GM21515 (cell line): ENCODE measurements around the gene TXN2.
"Not testable (repeated sequence)": the region's sequence is repeated elsewhere in the genome, so short reads cannot be mapped to it uniquely, and the experiment has no call there.

Experiments used
- ATAC-seq: cut with Tn5 transposase; IDR thresholded peaks from one replicate; pipeline ENCODE4 v1.9.1; 2021; ENCODE audit not compliant: unreplicated experiment

Gene TXN2

GRCh38 chr22:36481393-36482168 lies at the start of gene TXN2:
Gene TXN2 (minus strand): TSS chr22:36481640. CDS start chr22:36480837, 803 bp downstream.
- ATAC-seq = peak; percentile 74

- peak; percentile 90 for ATAC-seq
Measured at GRCh38 chr22:36528795-36529751, 47.6 kb upstream of the TXN2 start, which contains the start of gene EIF3D. Gene EIF3D (minus strand): TSS chr22:36529166. CDS start chr22:36526121, 3,045 bp downstream.

GRCh38 chr22:36528341-36528740 lies 46.9 kb upstream of the TXN2 start:
- no peak for ATAC-seq

DNA sequence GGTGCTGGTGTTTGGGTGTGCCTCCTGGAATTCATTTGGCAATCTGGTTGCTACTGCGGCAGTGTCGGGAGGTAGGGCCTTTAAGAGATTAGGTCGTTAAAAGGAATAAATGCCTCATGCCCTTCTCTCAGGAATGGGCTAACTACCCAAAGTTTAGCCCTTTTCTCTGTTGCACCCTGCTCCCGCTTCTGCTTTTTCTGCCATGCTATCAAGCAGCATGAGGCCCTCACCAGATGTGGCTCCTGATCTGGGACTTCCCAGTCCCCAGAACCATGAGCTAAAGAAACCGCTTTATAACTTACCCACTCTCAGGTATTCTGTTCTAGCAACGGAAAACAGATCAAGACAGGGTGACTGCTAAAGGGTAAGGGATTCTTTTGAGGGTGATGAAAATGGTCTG lies 41.2 kb upstream of the TXN2 start:
- ATAC-seq = no peak

- ATAC-seq = no peak
Measured at GRCh38 chr22:36520423-36520822, 39.0 kb upstream of the TXN2 start.

DNA sequence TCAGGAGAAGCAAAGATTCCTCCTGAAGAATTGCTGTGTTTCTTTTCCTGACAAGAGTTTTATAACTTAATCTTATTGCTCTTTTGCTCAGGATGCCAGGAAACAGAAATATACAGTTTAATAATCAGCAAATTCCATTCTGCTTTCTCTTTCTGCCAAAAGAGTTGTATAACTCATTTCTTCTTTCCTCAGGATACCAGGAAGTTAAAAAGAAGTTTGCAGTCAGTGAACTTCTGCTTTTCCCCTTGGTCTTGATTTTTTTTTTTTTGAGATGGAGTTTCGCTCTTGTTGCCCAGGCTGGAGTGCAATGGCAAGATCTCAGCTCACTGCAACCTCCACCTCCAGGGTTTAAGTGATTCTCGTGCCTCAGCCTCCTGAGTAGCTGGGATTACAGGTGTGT lies 38.5 kb upstream of the TXN2 start:
- not testable (repeated sequence) for ATAC-seq

GRCh38 chr22:36514766-36515165 lies 33.3 kb upstream of the TXN2 start:
- no peak for ATAC-seq

- ATAC-seq = no peak
Measured at GRCh38 chr22:36512991-36513390, 31.6 kb upstream of the TXN2 start.

DNA sequence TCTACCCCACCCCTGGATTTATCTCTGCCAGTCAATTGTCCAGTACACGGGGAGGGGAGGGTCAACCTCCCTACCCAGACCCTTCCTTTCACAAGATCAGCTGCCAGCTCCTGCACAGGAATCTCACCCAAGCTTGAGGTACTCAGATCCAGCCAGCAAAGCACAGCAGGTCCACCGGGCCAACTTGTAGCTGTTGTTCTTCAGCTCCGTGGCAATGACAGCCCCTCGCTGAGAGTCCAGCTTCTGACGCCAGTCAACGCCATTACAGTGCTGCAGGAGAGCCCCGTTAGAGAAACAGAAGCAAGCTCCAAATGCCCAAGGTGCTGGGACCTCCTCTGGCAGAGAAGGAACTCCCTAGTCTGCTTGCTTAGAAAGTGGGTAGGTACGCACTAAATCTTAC lies 30.9 kb upstream of the TXN2 start:
- ATAC-seq = no peak

GRCh38 chr22:36510966-36511881 lies 29.8 kb upstream of the TXN2 start:
- no peak for ATAC-seq

- no peak for ATAC-seq
Measured at GRCh38 chr22:36510384-36510783, 28.9 kb upstream of the TXN2 start.

- ATAC-seq = no peak
Measured at GRCh38 chr22:36507518-36508010, 26.1 kb upstream of the TXN2 start.

GRCh38 chr22:36506637-36507517 lies 25.4 kb upstream of the TXN2 start, which contains the start of gene FOXRED2:
Gene FOXRED2 (minus strand): TSS chr22:36507040. CDS start chr22:36506422, 618 bp downstream.
- ATAC-seq = peak; percentile 72

GRCh38 chr22:36505998-36506635 lies 24.7 kb upstream of the TXN2 start:
- ATAC-seq = no peak

- no peak for ATAC-seq
Measured at GRCh38 chr22:36497910-36498665, 16.6 kb upstream of the TXN2 start.

DNA sequence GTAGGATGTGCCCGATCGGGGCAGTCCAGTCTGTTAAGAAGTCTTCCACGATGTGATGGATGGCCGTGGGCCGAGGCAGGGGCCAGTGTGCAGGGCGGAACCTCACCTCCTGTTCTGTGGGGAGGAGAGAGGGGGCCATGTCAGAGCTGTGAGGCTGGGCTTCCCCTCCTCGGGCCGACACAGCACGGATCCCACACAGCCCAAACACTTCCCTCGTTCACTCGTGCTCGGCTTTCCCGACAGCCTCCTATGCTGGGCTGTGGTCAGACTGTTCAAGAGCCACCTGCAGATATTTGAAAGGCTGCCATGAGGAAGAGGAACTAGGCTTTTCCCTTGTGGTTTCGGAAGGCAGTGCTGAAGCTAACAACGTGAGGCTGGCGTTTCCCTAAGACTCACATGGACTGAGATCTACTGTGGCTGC lies 12.3 kb upstream of the TXN2 start:
- ATAC-seq = no peak

DNA sequence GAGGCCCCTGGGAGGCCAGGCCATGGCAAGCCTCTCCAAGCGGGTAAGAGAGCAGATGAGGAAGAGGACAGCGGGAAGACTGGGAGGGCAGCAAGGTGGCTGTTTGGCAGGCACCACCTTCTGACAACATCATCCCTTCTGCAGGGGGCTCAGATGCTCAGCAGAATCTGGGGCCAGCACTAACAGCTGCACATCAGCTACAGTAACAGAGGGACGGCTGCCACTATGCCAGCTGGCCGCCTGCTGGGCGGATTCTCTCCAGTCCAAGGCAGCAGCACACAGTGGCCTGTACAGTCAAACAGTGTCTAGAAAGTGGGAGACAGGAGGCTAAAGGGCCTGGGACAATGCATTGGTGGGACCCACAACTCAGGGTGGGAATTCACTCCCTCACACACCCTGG lies 10.7 kb upstream of the TXN2 start:
- no peak for ATAC-seq

DNA sequence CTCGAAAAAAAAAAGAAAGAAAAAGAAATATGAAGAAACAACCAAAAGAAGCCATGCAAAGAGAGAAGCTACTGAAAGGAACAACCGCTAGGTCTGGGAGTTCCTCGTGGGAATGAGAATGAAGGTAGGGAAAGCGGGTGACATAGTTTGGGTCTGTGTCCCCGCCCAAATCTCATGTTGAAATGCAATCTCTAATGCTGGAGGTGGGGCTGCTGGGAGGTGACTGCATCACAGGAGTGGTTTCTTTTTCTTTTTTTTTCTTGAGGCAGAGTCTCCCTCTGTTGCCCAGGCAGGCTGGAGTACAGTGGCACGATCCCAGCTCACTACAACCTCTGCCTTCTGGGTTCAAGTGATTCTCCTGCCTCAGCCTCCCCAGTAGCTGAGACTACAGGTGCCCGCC lies 9.7 kb upstream of the TXN2 start:
- ATAC-seq = no peak
